Ecto neural progenitor cell (in vitro differentiated cells): ENCODE data around the gene CARS2.

Experiments used
- DNase-seq: peaks from one replicate; pipeline ENCODE4 v3.0.0-alpha.2; 2018; ENCODE audit warnings: low spot score

Gene CARS2

DNA sequence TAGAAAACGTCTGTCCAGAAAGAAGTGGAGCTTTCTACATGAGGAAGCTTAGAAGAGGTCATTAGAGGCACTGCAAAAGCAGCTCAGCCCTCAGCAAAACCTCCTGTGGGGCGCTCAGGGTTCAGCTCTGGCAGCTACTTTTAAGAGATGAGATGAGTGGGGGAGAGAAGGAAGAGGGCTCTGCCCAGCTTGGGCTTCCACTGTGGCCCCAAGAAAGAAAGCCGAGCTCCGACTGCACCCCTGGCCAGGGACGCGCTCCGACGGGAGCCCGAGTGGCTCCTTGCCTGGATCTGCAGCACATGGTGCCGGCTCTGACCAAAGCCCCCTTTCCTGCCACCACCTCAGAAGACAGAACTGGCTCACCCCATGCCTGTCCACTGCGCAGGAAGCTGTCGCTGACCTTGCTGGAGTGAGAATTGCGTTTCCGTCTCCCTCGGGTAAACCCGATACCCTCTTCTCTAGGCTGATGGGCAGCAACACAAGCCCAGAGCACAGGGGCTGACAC is 54.1 kb downstream of the CARS2 start:
- no peak for DNase-seq

DNA sequence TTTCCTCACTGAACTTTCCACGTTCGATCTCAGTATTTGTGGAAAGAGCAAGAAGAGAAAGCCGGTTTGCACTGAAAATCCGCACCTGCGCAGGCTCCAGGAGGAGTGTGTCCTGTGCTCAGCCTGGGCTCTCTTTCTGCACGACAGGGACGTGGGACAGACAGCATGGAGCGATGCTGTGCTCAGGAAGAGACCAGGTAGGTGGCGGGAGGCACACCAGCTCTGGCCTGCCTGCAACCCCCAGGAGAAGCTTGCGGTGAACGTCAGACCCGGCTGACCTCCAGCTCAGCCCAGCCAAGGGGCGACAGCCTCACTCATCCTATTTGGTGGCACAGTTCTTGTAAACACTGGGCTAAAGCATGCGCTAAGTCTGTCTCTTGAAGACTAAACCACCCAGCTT is 54.6 kb downstream of the CARS2 start:
- DNase-seq: no peak

DNA sequence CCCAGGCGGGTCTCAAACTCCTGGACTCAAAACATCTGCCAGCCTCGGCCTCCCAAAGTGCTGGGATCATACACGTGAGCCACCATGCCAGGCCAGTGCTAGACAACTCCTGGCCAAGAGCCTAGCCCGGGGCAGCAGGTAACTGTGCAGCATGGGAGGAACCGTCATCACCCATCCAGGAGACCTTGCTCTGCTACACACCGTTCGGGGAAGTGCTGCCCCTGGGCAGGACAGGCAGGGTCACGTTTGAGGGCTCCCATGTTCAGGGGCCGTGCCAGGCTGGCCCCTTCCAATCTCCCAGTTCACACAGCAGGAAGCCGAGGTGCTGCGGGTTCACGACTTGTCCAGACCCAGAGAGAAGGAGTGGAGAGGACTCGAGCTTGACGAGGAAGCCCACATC is 55.5 kb downstream of the CARS2 start:
- no peak for DNase-seq

DNA sequence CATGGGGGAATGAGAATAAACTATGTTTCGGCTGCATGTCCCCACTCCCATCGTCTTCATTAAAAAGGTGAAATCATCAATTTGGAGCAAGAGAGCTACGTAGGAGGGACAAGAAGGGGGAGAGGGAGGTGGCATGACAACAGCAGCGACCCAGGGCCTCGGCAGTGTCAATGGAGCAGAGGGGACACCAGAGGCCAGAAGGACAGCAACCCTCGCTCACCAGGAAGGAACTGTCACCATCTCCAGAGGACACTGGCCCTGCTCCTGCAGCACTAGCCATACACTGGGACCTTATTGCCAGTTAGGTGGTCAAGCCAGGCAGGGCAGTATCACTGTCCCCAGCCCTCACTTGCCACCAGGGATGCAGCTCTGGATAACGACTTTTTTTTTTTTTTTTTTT is 56.4 kb downstream of the CARS2 start:
- DNase-seq: no peak

DNA sequence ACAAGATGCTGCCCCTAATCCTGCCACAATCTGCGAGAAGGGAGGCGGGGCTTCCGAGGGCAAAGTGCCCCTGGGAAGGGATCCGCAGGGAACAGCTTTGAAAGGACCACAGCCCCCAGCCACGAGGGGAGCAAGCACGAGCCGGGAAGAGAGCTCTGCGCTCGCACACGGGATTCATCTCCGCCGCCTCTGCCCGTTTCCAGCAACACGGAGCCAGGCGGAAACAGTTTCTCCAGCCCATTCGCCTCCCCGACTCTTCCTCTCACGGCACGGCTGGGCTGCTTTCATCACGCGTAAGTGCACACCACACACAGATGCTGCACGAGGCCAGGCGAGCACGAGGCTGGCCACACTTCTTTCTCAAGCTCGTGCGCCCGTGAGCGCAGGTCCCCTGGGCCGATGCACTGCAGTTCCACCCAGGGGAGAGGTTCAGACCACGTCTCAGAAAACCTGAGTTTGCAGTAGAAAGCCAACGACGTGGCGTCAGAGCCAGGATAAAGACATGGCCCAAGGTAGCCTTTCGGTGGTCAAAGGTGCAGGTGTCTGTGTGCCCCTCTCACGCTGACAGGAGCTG is 57.0 kb downstream of the CARS2 start:
- no peak for DNase-seq

DNA sequence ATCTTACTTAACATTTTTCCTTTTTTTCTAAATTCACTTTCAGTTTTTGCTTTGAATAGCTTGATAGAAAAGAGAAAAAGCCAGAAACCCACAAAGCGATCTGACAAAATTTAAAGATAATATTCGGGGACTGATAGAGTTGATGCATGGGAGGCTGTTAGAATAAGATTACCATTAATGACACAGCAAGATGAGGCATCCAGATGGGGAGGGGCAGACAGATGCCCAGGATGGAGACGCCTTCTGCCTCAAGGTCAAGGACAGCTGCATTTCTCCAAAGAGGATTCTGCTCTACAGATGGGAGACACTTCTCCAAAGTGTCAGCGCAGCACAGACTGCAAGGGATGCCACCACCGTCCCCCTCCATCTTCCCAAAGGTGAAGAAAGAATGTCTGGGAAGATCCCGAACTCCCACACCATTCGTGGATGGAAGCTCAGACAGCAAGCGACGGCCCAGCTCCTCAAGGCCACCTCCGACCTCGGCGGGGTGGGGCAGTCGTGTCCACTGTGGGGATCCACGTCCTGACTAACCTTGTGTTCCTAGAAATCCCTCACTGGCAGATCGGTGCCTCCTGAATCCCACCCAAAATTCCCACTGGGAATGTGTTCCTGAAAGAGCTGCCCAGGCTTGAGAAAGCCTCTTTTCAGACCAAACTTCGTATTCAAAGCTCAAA is 57.6 kb downstream of the CARS2 start:
- no peak for DNase-seq

DNA sequence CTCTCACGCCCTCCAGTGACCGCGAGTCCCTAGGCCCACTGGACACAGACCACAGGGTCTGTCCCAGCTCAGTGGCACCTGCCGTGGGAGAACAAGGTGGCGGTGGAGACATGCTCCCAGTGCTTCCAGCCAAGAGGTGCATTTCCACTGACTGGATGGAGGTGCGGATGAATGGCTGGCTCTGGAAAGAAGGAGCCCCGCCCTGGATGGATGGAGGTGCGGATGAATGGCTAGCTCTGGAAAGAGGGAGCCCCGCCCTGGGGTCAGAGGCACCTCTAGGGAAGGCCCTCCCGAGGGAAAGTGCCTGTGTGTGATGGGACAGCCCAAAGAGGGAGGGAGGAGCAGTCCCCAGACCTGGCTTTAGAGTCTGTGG is 58.6 kb downstream of the CARS2 start:
- no peak for DNase-seq

DNA sequence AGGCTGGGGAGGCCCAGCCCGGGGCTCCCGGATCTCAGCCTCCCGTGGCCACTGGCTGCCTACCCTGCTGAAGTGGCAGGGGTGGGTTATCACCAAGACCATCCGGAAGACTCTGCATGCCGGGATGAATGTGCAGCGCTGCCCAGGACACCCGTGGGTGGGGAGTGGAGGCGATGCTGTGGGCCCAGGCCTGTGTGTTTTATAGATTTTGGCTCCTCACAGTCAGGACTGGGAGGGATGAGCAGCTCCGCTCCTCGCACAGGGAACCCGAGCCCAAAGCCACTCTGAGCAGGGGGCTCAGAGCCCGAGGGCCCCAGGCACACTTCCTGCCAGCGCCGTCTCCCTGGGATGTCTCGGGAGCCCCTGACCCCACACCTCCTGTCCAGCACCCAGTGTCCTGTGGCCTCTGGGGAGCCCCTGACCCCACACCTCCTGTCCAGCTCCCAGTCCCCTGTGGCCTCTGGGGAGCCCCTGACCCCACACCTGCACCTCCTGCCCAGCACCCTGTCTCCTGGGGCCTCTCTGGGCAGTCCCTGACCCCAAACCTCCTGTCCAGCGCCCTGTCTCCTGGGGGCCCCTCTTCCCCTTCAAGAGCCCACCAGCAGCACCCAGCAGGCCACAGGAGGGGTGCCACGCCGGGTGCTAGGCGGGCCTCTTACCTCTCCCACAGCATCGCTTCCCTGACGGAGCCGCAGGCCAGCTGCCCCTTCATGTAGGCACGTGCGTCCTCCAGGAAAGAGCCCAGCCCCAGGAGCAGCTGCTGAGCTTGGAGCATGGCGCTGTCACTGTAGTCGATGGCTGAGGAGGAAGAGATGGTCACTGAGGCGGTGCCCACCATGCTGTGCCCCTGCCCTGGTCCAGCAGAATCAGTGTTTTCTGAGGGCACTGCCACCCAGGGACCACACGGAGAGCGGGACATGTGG is 59.2 kb downstream of the CARS2 start:
- DNase-seq: no peak

DNA sequence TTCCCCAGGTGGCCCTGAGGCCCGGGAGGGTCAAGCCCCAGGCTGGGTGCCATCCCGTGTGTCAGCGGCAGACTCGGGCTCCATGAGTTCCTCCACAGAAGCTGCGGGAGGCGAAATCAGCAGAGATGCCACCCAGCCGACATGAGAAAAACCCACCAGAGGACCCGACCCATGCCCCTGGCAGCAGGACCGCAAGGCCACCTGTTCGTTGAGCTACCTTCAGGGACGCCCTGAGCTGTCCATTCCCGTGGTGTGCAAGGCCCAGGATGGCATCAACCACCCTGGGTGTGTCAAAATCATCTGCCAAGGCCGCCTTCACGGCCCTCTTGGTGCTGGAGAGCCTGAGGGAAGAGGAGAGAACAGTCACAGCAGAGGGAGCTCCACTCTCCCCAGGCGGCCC is 60.2 kb downstream of the CARS2 start:
- no peak for DNase-seq

DNA sequence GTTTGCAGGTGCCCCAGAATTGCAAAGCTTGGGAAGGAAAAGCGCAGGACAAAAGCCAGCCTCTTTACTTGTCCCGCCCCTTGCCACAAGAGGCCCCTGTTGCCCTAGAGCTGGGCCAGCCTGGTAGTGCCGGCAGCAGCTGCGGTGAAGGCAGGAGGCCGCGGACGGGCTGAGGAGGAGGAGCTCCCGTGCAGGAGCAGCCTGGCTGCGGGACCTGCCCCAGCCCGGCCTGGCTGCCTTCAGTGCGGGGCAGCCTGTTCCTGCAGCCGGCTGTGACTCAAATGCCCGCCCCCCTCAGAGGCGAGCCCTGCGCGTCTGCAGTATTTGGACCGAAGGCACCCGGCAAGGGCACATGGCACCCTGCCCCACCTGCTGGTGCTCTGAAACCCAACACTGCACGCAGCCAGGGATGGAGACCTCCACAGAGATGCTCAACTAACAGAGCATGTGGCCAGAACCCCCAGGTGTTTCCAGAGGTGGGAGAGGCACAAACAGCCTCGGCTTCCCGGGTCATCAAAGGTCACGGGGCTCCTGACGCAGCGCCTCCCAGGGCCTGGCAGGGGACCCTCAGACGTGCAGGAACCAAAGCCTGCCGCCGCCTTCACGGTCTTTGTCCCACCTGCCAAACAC is 60.9 kb downstream of the CARS2 start:
- peak; percentile 86 for DNase-seq

DNA sequence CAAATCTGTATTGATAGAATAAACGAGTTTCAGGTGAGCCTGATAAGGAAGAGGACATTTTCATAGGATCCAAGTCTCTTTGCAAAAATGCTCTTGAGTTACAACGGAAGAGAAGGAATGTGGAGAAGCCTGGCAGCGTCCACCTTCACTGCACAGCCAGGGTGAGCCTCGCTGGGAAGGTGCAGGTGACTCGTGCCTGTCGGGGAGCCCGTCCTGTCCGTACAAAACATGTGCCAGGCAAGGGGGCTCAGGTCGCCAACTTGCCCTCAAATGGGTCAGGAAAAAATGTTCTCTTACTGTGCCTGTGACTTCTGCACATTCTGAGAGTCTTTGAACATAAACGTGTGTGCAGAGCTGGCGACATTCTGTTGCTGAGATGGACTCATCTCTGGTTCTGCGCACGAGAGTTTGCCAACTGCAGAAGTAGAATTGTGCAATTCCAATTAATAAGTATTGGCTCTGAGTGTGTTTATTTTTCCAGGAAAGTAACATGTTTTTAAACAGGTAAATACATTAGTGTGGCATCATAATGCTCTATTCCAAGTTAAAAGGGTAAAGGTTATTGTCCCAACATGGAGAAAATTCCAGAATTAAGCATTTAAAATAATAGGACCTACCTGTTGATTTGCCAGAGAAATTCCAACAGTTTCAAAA is 62.0 kb downstream of the CARS2 start:
- no peak for DNase-seq

DNA sequence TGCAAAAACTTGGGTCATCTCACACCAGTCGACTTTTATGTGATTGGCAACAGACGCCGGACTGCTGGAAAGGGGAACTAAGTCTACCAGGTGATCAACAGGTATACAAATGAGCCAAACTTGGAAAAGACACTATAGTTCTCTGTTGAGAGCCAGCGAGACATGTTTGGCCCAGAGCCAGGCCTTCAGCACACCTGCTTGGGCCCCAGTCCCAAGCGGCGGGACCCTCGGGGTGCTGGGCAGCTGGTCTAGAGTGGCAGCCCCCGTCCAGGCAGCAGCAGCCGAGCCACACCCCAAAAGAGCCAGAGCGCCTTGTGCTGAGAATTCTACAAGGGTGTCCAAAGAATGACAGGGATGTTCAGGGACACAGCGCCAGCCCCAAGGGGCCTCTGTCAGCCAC is 62.6 kb downstream of the CARS2 start:
- no peak for DNase-seq

DNA sequence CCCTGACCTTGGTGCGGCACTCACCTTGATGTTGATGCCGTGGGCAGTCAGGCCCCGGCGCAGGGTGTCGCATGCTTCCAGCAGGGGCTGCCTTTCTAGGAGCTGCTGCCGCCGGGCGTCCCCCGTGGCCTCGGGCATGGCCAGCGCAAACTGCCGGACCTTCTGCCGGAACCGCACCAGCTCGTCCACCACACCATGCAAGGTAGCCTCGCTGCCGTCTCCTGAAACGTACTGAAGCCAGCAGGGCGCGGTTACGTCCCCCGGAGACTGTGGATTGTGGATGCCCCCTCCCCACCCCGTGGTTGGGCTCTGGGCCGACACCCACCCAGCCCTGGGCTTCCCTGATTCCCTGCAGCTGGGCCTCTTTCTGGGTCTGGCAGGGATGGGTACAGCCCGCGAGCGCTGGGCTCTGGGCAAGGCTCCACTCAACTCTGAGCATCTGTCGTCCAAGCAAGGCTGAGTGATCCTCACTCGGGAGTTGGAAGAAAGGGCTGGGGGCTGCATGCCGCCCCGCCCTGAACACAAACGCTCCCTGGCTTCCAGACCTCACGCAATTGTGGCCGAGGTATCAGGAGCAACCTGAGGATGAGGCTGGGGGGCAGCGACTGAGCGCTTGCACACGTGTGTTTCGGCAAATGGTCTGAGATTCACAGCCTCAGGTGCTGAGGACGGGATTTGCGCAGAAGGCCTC is 63.5 kb downstream of the CARS2 start:
- DNase-seq: no peak

DNA sequence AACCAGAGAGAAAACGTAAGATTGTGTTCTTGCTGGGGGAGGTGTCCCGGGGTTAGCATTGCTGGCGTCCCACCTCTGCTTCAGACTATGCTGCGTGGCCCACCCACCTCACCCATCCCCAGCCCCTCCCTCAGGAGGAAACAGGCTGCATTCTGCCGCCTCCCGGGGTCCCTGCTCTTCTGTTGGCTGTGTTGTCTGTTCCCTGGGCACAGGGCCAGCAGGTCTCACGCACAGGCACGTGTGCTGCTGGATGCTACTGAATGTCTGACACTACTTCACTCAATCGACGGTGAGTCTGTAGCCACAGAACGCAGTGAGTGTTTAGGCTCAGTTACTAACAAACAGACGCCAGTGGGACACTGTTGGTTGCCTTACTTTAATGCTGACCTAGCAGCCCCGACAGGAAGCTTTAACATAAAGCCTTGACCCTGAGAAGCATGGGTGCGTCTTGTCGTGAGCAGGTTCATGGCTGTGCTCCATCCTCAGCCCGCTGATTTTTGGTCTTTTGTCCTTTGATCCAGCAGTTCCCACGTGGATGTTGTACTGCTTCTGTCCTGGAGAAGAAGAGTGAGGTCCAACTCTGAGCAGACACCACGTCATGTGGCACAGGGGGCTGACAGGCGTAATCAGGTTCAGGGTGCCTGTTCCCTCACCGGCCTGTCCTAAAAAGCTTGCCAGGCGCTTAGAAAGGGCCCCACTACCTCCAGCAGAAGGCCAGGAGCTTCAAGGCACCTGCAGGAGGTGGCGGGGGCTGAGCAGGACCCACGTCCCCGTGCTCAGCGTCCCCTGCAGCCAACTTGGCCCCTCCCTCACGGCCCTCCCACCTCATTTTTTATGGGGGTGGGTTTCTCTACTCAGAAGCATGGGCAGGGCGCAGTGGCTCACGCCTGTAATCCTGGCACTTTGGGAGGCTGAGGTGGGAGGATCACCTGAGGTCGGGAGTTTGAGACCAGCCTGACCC is 64.6 kb downstream of the CARS2 start:
- no peak for DNase-seq

DNA sequence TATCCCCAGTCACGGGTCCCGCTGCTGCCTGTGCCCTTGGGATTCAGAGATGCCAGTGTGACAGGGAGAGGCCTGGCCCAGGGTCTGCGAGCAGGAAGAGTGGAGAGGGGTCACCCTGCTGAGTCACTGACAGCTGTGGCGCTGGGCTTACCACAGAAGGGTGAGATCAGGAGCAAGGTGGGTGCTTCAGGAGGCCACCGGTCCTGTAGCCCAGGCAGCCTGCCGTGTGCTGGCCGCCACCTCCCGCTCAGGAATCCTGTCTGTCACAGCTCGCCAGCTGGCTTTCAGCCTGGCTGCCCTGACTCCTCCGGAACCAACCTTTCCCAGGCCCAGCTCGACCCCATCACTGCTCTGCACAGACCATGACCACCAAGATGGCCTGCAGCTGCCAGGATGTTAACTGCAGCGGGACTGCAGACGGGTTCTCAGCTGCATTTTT is 65.3 kb downstream of the CARS2 start:
- DNase-seq: no peak

DNA sequence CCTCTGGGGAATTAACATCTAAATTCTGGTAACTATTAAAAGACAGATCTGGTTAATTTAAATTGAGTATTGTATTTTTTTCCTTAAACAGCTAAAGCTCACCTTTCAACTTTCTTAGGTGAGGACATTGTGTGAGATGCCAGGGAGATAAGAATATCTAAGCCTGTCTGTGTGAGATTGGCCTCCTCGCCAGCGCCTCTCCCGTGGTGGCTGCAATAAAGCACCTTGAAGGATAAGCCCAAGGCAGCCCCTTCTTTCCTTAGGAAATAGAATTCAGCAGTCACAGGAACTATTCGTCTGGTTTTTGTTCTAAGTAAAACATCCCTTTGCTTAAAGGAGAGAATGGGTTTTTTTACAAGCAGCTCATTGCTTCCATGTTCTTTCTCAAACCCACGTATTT is 66.0 kb downstream of the CARS2 start:
- DNase-seq: no peak

DNA sequence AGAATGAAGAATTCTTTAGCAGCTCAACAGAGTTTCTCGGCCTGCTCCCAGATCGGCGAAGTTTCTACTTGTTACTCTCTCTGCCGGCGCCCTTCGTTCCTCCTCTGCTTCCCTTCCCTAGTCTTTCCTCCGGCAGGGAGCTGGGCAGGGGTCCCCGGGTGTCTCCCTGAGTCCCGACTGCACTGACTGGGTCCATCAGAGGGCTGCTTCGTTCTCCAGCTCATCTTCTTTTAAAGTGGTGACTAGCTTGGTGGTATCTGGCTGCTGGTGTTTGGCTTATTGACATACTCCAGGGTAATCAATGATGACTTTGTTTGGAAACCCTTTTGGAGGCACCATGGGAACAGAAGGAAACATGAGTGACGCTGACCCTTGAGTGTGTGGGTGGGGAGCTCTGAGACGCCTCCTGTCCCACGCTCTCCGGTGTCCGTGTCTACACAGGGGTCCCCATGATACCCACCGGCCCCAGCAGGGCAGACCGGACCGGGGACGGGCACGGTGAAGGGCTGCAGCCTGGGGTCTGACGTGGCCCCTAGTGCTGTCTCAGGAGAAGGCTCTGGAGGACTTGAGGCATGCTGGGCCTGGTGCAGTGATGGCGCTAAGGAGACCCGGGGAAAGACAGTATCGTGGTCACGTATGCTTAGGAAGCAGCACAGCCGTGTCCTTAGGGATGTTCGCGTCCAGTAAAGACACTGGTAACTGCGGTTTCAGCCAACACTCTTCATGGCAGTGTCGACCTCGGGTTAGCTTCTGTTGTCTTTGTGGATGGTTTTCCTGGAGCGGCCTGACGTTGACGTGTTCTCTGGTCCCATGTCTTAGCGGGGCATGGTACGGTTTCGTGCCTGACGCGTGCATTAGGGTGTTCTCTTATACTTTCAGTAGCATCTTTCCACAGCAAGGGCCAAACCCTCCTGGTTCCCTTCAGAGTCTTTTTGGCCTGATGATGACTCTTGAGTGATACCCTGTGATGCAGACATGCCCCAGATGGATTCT is 66.8 kb downstream of the CARS2 start:
- DNase-seq: peak; percentile 14

DNA sequence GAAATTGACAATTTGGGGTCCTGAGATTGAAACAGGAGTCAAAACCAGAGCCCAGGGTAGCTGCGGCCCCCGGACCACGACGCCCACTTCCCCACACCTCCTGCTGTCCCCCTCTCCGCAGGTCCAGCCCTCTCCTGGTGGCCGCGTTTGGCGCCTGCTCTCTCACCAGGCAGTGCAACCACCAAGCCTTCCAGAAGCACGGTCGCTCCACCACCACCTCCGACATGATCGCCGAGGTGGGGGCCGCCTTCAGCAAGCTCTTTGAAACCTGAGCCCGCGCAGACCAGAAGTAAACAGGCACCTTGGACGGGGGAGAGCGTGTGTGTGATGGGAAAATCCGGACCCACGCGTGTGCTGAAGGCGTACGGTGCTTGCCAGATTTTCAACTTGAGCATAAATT is 67.7 kb downstream of the CARS2 start:
- DNase-seq: peak; percentile 34

DNA sequence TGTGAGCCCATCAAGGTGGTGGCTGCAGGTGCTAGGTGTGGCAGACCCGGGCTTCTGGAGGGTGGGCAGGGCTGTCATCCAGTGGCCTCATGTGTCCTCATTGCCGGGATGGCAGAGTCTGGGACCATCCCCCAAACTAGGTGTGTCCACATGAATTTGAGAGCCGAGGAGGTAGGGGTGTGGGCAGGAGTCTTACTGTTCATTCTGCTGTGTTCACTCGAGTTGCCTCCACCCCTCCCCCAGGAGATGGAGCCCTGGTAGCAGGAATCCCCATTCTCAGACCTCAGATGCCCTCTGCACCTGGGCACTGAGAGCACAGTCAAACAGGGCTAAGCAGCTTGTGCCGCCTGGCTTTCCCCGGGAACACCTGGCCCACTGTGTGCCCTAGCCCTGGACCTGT is 68.2 kb downstream of the CARS2 start:
- peak; percentile 30 for DNase-seq
